K562 (cell line): Measurements from ENCODE around the gene UBA7. TPM values are rescaled to one million over a fixed set of nuclear protein-coding genes. Genes with fewer than 3 reads are reported as not detected.

Experiments used
- CCNT2 ChIP-seq: IDR thresholded peaks from 2 replicates; pipeline ENCODE4 v1.6.1; 2011; ENCODE audit warnings: borderline replicate concordance, low read depth, mild to moderate bottlenecking, moderate library complexity, mixed read lengths, low read length; ENCODE audit not compliant: insufficient read length; ENCODE audit errors: extremely low read depth
- FOS ChIP-seq: IDR thresholded peaks from 3 replicates; pipeline ENCODE4 v1.6.1; 2011; ENCODE audit not compliant: insufficient read length; ENCODE audit errors: extremely low read depth
- GABPB2 ChIP-seq: fragments of 250-450 bp; sonication (Bioruptor Pico); conservative IDR thresholded peaks from 2 replicates; pipeline ENCODE4 v1.5.1; 2021; ENCODE audit warnings: mild to moderate bottlenecking
- HOXB6 ChIP-seq: fragments of 250-450 bp; sonication (Bioruptor Pico); IDR thresholded peaks from 2 replicates; pipeline ENCODE4 v1.5.1; 2022; ENCODE audit warnings: mild to moderate bottlenecking, borderline replicate concordance
- JUND ChIP-seq, 2 experiments: IDR thresholded peaks; 2 replicates in 1 of 2; 3 replicates in 1 of 2; pipeline ENCODE4 v1.6.1; 2011; ENCODE audit warnings: borderline replicate concordance in 2 of 2, low read depth in 2 of 2, low read length in 2 of 2, improper control_type of control experiment in 1 of 2, missing biosample characterization in 1 of 2, missing genetic modification characterization in 1 of 2, missing genetic modification reagents in 1 of 2
- LCOR ChIP-seq: sonication (generic); formaldehyde crosslinking; IDR thresholded peaks from 2 replicates; pipeline ENCODE4 v1.8.0; 2022; ENCODE audit warnings: mild to moderate bottlenecking, missing genetic modification reagents
- MAZ ChIP-seq, 2 experiments: fragments of 450-650 bp in 1 of 2; sonication (generic) in 1 of 2; formaldehyde crosslinking; IDR thresholded peaks in 1 of 2; conservative IDR thresholded peaks in 1 of 2; 2 replicates each; pipeline versions ENCODE4 v1.4.0 to v1.5.0; 2020; ENCODE audit warnings: mild to moderate bottlenecking in 1 of 2, missing genetic modification reagents in 1 of 2
- NBN ChIP-seq: fragments of 450-650 bp; IDR thresholded peaks from 2 replicates; pipeline ENCODE4 v1.6.1; 2016; ENCODE audit warnings: low read depth, mild to moderate bottlenecking
- PHF20 ChIP-seq: fragments of 450-650 bp; IDR thresholded peaks from 2 replicates; pipeline ENCODE4 v1.6.1; 2018; ENCODE audit not compliant: partially characterized antibody
- RHOXF2B ChIP-seq: fragments of 250-450 bp; sonication (Bioruptor Pico); conservative IDR thresholded peaks from 2 replicates; pipeline ENCODE4 v1.5.1; 2021
- SRSF7 ChIP-seq: fragments of 200-400 bp; formaldehyde crosslinking; optimal IDR thresholded peaks from 2 replicates; pipeline ENCODE3; 2017; ENCODE audit warnings: mild to moderate bottlenecking, low read depth, low read length
- STAT5B ChIP-seq: fragments of 250-450 bp; sonication (Bioruptor Pico); IDR thresholded peaks from 2 replicates; pipeline ENCODE4 v1.8.0; 2021; ENCODE audit warnings: mild to moderate bottlenecking, inconsistent platforms
- WHSC1 ChIP-seq: IDR thresholded peaks from one replicate; pipeline ENCODE4 v1.6.1; 2012; ENCODE audit warnings: low read length, control low read depth, inconsistent platforms
- ZNF324 ChIP-seq: fragments of 250-450 bp; sonication (Bioruptor Pico); IDR thresholded peaks from 2 replicates; pipeline ENCODE4 v1.4.0; 2020; ENCODE audit warnings: mild to moderate bottlenecking
- ZNF518B ChIP-seq: fragments of 250-450 bp; sonication (Bioruptor Pico); IDR thresholded peaks from 2 replicates; pipeline ENCODE4 v1.5.0; 2021; ENCODE audit warnings: mild to moderate bottlenecking, moderate library complexity
- ZNF583 ChIP-seq: fragments of 250-450 bp; sonication (Bioruptor Pico); IDR thresholded peaks from 2 replicates; pipeline ENCODE4 v1.4.0; 2020
- ZNF655 ChIP-seq: fragments of 250-450 bp; sonication (Bioruptor Pico); IDR thresholded peaks from 2 replicates; pipeline ENCODE4 v1.5.0; 2021
- ZNF696 ChIP-seq: fragments of 250-450 bp; sonication (Bioruptor Pico); conservative IDR thresholded peaks from 2 replicates; pipeline ENCODE4 v1.4.0; 2020; ENCODE audit warnings: mild to moderate bottlenecking, moderate library complexity
- polyA plus RNA-seq, 8 experiments: library from polyadenylated mRNA; depleted of rRNA in 4 of 8; stranded (reverse) in 5 of 8; unstranded in 3 of 8; fragments of >200 nt; fragmentation: Nextera tagmentation in 2 of 8; fragmentation: Illumina TruSeq in 1 of 8; extraction: Ambion mirVana in 2 of 8; extraction: Trizol in 1 of 8; gene quantifications; 2 replicates each; pipeline versions ENCODE4 v1.2.1 to v1.2.3, GENCODE V29; 2011 to 2014; ENCODE audit warnings: inconsistent platforms in 1 of 8, missing spikeins in 1 of 8
- total RNA-seq, 7 experiments: library from RNA; depleted of rRNA in 6 of 7; stranded (reverse); fragments of >200 nt in 6 of 7; fragmentation: Illumina TruSeq in 2 of 7; extraction: Trizol in 2 of 7; gene quantifications; 2 replicates each; pipeline versions ENCODE4 v1.2.1 to v1.2.3, GENCODE V29; 2011 to 2021; ENCODE audit warnings: low replicate concordance in 1 of 7
- TF ChIP-seq, protein P1 (sequence below), 3 experiments: fragments of 200-800 bp in 1 of 3; sonication (Bioruptor generic) in 1 of 3; sonication (generic) in 1 of 3; formaldehyde crosslinking in 1 of 3; IDR thresholded peaks; 2 replicates each; pipeline versions ENCODE4 v1.6.1 to v1.8.0; 2016 to 2022; ENCODE audit warnings: mild to moderate bottlenecking in 2 of 3, missing compliant biosample characterization in 2 of 3, missing genetic modification characterization in 2 of 3, missing genetic modification reagents in 1 of 3
- TF ChIP-seq, protein P2 (sequence below): fragments of 250-450 bp; sonication (Bioruptor Pico); IDR thresholded peaks from 2 replicates; pipeline ENCODE4 v1.4.0; 2020; ENCODE audit warnings: mild to moderate bottlenecking

The UBA7 gene
- total and polyA plus RNA-seq, 9 of the 15 experiments (the other 6 are each of a cell fraction or from before 2014, with no cell fraction given) = 0.17 to 3.3 (median 2.0) TPM

DNA sequence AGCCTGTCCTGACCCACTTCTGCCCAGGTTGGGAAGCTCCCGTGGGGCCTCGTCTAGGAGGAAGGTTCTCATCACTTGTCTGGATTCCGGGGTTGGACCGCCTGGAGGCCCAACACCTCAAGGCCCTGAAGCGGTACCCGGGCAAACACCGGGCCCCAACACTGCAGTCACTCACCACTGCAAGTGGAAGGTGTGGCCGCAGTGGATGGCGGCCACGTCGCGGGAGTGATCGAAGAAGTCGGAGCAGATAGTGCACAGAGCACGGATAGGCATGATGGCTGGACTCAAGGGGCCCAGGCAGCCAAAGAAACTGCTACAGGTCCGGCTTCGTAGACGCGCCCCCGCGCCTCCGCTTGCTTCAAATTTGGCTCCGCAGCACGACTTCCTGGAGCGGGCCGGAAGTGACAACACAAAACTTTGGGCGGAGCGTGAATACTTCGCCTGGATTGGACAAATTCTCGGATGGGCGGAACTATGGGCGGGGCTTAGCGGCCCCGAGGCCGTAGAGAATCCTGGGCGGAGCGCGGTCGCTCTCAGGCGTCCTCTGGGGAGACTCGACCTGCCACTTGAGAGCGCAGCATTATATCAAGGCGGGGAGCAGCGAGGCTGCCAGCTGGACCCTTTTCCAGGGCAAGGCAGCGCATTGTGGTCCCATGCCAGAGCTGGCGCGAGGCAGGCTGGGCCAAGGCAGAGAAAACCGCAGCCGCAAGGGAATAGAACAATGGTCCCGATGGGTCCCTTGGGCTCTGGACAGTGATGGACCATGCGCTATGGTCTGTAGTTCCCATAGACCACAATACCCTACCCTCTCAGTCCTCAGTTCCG is 42.6 kb upstream of the UBA7 start, which contains the start of gene TRAIP (continued):
- TF ChIP-seq ZNF518B = no peak
- peak; percentile 85 for TF ChIP-seq PHF20
- no peak for TF ChIP-seq RHOXF2B (CRISPR knock-in tag)
- TF ChIP-seq, protein P1, sequence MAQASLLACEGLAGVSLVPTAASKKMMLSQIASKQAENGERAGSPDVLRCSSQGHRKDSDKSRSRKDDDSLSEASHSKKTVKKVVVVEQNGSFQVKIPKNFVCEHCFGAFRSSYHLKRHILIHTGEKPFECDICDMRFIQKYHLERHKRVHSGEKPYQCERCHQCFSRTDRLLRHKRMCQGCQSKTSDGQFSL (CRISPR knock-in tag; IDR thresholded peaks at IDR 0.05) = no peak
- TF ChIP-seq, protein P1 (tag; IDR thresholded peaks at IDR 0.05) = no peak
- TF ChIP-seq HOXB6 (CRISPR knock-in tag) = no peak
- TF ChIP-seq, protein P2, sequence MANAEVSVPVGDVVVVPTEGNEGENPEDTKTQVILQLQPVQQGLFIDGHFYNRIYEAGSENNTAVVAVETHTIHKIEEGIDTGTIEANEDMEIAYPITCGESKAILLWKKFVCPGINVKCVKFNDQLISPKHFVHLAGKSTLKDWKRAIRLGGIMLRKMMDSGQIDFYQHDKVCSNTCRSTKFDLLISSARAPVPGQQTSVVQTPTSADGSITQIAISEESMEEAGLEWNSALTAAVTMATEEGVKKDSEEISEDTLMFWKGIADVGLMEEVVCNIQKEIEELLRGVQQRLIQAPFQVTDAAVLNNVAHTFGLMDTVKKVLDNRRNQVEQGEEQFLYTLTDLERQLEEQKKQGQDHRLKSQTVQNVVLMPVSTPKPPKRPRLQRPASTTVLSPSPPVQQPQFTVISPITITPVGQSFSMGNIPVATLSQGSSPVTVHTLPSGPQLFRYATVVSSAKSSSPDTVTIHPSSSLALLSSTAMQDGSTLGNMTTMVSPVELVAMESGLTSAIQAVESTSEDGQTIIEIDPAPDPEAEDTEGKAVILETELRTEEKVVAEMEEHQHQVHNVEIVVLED (CRISPR knock-in tag) = no peak
- no peak for TF ChIP-seq JUND (IDR thresholded peaks at IDR 0.05; ENCODE audit: borderline replicate concordance, low read depth, low read length)
- TF ChIP-seq JUND (tag; IDR thresholded peaks at IDR 0.05; ENCODE audit: borderline replicate concordance, low read depth, low read length) = no peak
- no peak for TF ChIP-seq ZNF655 (CRISPR knock-in tag)
- TF ChIP-seq FOS = no peak
- TF ChIP-seq ZNF583 (CRISPR knock-in tag) = no peak
- TF ChIP-seq MAZ (CRISPR knock-in tag; conservative IDR thresholded peaks at IDR 0.05 in 1 of 2, IDR thresholded peaks at IDR 0.05 in 1 of 2) = peak in 1 of 2 experiments; percentile 31; a peak in 2 of 4 replicates
- TF ChIP-seq ZNF696 (CRISPR knock-in tag) = no peak
- no peak for TF ChIP-seq LCOR (CRISPR knock-in tag)
- no peak for TF ChIP-seq GABPB2
- TF ChIP-seq STAT5B (CRISPR knock-in tag) = no peak
- no peak for TF ChIP-seq WHSC1
- no peak for TF ChIP-seq SRSF7
- no peak for TF ChIP-seq ZNF324
- TF ChIP-seq NBN = no peak
- no peak for TF ChIP-seq CCNT2
